GM13976 (cell line): ENCODE results near the gene BICC1.

Source experiments
- DNase-seq: peaks from one replicate; pipeline ENCODE4 v3.0.0; 2012; ENCODE audit warnings: low spot score
- CTCF ChIP-seq: IDR thresholded peaks from 2 replicates; pipeline ENCODE4 v1.5.1; 2012; ENCODE audit warnings: borderline replicate concordance, mild to moderate bottlenecking; ENCODE audit not compliant: insufficient read depth; ENCODE audit errors: extremely low read depth, missing control alignments, control extremely low read depth
- in situ Hi-C: fragments of 300-500 bp; cut with MboI; formaldehyde crosslinking; loops from one replicate; pipeline ENCODE4 v1.12.0; 2022; ENCODE audit warnings: low sequenced_read_pairs, mixed read lengths, inconsistent platforms; ENCODE audit not compliant: unreplicated experiment

Gene BICC1

DNA sequence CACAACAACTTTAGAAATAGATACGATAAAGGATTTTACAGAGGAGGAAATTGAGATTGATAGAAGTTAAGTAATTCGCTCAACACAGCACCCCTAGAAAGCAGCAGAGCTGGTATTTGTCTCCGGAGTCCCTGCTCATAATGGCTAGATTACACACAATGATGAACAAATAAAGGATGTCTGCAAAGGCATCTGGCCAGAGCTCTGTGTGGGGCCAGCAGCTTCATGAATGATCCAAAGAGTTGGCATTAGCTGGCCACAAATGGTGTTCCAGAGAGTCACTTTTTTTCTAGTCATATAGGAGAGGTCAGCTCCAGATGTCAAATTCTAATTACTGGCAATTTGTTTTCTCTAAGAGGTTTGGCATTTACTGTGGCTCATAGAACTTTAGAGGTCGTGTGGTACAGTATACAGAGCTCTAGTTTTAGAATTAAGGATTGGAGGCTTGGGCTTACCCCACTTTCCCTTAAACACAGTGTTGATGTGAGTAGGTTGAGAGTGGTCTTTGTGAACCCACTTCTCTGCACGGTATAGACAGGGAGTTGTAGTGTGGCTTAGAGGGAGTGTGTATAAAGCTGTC is 186.2 kb downstream of the BICC1 start:
- no peak for TF ChIP-seq CTCF
- in situ Hi-C loops = no loop called here
- no peak for DNase-seq

- no peak for TF ChIP-seq CTCF
- no peak for DNase-seq
- in situ Hi-C loops = no loop called here
These were observed 187.9 kb downstream of the BICC1 start for GRCh38 chr10:58700591-58700990.

DNA sequence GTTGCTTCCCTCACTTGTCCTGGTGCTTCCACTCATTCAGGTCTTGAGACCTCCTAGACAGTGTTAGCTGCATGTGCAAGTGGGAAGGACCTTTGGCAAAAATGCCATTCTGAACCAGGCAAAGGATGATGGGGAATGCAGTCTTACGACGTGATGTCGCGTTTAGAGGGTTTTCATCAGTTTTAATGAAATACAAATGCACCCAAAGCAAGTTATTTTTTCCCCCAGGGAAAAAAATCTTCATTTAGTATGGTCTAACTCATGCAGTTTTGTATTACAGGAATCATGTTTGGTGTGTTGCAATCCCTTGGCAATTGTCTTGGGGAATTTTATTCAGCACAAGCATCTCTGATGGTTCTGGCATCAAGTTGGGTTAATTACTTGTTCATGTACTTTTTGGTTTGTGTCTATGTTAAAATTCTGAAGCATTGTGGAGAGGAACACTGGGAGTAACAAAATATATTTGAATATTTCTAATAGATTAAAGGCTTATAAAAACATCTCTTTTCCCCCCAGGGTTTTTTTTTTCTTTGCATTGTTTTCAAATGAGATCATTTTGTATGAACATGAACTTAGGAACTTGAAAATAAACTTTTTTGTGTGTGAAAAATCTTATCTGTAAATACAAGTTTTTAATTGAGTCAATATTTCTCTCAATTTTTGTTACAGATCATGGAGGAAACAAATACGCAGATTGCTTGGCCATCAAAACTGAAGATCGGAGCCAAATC is 188.9 kb downstream of the BICC1 start:
- no peak for DNase-seq
- TF ChIP-seq CTCF = no peak
- in situ Hi-C loops = no loop called here

- no peak for DNase-seq
- no peak for TF ChIP-seq CTCF
- in situ Hi-C loops = no loop called here
These were observed 191.6 kb downstream of the BICC1 start for GRCh38 chr10:58704226-58704625.

DNA sequence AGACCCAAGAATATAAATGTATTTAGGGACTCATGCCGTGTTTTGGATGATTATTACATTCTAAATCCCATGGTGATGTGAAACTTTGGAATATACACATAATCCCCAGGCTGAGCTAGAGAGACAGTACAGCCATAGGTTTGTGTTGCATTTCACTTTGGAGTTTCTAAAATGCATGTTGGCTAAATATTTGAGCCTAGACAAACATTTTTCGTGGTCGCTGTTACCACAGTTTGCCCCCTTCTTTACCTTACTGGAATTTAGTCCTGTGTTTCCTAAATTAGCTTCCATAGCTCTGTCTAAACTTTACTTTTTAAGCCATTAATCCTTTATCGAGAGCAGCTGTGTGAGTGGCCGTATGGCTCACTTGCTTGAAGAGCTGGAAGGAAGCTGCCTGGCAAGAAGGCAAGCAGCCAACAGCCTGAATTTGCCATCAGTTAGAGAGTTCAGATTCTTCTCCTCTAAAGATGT is 192.0 kb downstream of the BICC1 start:
- DNase-seq = no peak

DNA sequence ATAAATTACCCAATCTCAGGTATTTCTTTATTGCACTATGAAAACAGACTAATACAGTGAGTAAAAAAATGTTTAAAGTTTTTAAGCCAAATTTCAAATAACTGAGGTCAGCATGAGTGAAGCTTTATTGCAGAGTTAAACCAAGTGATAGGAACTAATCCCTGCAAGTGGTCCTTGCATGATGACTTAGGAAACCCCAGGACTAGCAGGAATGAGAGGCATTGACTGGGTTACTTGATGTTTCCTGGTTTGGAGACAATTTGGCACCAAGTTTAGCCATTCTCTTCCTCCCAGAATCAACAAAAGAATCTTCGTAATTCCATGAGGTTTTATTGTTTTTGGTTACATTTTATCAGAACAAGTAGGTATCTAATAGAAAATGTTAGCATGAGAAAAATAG is 194.2 kb downstream of the BICC1 start:
- in situ Hi-C loops = no loop called here
- TF ChIP-seq CTCF = no peak
- DNase-seq = no peak

More for the DNA sequence above, 192.0 kb downstream of the BICC1 start:
- in situ Hi-C loops = no loop called here
- TF ChIP-seq CTCF = no peak
